GM21825 (cell line): ENCODE results near the gene CAVIN4.

Experiments
- ATAC-seq: cut with Tn5 transposase; IDR thresholded peaks from one replicate; pipeline ENCODE4 v1.9.1; 2021; ENCODE audit warnings: mild to moderate bottlenecking, moderate library complexity; ENCODE audit not compliant: unreplicated experiment

Gene CAVIN4

DNA sequence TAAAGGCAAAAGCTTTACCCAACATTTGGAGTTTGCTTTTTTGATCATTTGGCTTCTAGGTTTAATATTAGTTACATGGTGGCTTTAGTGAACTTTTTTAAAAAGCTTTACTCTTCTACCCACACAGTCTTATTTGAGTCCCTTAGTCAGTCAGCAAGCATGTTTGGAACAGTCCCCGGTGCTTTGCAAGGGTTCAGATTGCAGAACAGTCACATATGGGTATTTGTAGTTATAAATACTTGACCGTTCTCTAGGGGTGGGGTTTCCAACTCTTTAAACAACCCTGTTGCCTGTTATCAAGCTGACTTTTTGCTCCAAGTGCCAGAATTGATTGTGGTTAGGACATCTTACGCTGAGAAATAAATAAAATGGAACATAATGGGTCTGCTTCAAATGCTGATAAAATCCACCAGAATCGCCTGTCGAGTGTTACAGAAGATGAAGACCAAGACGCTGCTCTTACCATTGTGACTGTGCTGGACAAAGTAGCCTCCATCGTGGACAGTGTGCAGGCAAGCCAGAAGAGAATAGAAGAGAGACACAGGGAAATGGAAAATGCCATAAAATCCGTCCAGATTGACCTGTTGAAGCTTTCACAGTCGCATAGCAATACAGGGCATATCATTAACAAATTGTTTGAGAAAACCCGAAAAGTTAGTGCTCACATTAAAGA lies at the start of gene CAVIN4:
Gene CAVIN4, plus strand, starts transcription at position 304 of the 673 bp plus-strand sequence. Its CDS starts 65 bp downstream, at position 369.
- ATAC-seq = no peak

DNA sequence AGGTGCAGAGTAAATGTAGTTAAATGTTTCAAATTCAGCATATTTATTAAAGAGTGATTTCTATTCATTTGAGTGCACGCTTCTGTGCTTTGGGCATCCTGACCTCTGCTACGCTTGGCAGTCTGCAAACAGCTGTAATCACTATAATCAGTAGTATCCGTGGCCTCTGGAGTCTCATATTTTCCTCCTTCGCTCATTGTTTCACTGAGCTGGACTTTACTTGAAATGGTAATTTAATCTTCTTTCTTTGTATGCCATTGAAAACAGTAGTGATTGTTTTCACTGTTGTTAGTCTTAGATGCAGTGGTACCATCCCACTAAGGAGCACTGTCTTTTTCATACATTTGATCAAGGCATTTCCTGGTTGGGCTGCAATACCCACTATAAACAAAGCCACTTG lies 43.5 kb upstream of the CAVIN4 start:
- no peak for ATAC-seq

DNA sequence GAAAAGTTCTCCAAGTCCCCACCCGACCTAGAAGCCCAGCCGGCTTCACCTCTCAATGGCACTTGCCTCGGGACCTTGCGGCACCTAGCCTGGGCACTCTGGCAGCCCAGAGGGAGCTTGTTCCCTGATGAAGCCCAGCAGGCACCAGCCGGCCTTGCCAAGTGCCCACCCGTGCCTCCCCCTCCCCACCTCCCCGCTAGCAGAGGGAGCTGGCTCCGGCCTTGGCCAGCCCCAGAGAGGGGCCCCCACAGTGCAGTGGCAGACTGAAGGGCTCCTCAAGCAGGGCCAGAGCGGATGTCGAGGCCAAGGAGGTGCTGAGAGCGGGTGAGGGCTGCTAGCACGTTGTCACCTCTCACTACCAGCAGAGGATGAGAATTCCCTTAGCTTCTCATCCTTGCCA lies 37.6 kb upstream of the CAVIN4 start:
- ATAC-seq = no peak

DNA sequence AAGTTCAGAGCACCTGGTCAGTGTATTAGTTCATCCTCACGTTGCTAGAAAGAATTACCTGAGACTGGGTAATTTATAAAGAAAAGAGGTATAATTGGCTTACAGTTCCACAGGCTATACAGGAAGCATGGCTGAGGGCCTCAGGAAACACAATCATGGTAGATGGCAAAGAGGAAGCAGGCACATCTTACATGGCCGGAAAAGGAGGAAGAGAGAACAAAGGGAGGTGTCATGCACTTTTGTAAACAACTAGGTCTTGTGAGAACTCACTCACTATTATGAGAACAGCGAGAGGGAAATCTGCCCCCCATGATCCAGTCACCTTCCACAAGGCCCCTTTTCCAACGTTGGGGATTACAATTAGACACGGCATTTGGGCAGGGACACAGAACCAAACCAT lies 28.8 kb upstream of the CAVIN4 start:
- no peak for ATAC-seq

GRCh38 chr9:100554935-100555401 lies 22.9 kb upstream of the CAVIN4 start:
- ATAC-seq = peak; percentile 57

GRCh38 chr9:100555471-100555870 lies 22.4 kb upstream of the CAVIN4 start:
- ATAC-seq = peak; percentile 61

DNA sequence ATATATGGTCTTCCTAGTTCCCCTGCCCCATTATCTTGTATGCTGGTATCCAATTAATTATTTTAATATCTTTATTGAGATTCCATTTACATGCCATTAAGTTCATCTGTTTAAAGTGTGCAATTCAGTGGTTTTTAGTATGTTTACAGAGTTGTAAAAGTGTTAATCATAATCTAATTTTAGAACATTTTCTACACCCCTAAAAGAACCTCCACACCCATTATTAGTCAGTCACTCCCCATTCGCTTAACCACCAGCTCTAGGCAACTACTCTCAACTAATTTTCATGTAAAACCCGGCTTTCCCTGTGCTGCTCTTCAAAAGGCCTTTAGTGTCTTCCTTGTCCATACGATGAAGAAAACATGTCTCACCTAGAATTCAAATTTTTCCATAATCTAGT lies 20.8 kb upstream of the CAVIN4 start:
- ATAC-seq = no peak

GRCh38 chr9:100561256-100561655 lies 16.6 kb upstream of the CAVIN4 start:
- no peak for ATAC-seq

GRCh38 chr9:100567856-100568255 lies 10.0 kb upstream of the CAVIN4 start:
- no peak for ATAC-seq

DNA sequence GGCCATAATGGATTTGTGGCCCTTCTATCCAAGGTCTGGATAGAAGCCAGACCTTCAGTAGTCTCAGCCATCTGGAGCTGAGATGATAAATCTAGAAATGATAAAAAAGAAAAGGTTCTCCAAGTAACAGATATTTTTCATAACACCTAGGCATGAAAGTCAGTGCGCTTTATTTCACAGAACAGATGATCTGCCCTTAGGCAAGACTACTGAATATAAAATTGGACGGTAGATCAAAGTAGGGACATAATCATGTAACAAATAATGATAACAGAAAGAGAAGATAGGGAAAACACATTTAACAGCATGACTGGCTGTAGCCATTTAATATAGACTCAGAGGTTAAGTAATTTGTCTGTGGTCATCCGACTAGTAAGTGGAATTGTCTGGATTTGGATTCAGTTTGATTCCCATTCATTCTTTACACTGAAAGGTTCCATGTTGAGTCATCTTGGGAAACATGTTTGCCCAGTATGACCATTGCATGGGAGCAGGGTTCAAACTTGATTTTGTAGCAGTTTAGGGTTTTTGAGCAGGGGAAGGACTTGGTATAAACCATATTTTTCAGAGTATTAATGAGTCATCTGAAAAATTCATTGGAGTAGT lies 4.1 kb upstream of the CAVIN4 start:
- ATAC-seq = no peak

- no peak for ATAC-seq
Measured at GRCh38 chr9:100575006-100575405, 2.9 kb upstream of the CAVIN4 start.

DNA sequence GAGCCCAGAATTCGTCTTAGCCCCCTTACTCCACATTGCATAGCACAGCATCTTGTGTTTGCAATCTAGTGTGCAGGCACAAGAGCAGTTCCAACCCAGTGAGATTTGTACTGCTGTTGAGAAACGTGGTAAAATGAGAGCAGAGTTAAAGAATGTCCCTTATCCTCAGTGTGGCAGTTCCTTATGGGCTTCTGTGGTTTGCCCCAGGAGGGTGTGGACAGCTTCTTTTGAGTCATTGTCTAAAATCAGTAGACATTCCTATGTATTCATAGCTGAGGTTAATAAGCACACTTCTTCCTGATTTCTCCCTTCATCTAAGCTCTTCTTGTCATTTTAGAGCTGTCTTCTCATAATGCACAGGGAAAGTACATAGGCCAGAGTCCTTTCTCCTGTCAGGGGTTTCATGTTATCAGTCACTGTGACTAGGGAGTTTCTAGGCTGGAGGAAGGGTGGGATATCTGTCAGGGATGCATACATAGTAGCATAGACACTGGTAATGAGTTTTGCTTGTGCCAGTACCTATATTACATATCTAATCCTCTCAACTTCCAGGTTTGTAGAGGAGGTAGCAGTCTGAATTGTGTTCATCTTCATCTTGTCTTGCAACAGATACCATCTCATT lies 2.0 kb upstream of the CAVIN4 start:
- ATAC-seq = no peak

GRCh38 chr9:100578610-100579009 lies 731 bp downstream of the CAVIN4 start:
- ATAC-seq = no peak

GRCh38 chr9:100579665-100580064 lies 1.8 kb downstream of the CAVIN4 start:
- no peak for ATAC-seq

DNA sequence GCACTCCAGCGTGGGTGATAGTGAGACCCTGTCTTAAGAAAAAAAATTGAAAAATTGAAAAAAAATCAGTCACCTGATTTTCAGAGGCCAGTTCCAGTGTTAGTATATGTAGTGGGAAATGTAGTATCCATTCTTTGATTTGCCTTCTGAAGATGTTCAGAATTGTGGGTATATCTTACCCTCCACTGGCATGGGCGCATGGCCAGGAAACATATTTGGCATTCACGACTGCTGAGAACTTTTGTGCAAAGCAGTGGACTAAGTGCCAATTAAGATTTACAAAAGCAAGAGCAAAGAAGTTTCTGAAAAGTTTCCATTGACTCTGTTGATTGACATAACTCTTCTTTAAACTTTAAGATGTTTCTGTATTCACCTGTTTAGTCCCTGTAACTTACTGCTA lies 2.4 kb downstream of the CAVIN4 start:
- ATAC-seq = no peak

- no peak for ATAC-seq
Measured at GRCh38 chr9:100581081-100581480, 3.2 kb downstream of the CAVIN4 start.

DNA sequence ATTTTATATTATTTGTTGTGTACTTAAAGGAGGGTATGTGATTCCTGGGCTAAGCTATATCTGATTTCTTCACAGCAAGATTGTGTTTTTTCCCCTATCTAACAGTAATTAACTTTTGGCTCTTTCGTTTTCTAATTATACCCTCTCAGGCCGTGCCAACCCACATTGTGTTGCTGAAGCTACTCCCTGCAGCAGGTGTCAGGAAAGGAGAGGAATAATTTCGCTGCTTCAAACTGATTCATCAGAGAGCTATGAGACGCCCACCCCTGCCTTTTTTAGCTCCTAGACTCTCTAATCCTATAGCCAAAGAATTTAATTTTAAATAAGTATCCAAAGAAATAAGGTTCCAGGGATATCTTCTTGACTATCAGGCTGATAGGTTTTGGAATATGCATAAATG lies 3.8 kb downstream of the CAVIN4 start:
- no peak for ATAC-seq

DNA sequence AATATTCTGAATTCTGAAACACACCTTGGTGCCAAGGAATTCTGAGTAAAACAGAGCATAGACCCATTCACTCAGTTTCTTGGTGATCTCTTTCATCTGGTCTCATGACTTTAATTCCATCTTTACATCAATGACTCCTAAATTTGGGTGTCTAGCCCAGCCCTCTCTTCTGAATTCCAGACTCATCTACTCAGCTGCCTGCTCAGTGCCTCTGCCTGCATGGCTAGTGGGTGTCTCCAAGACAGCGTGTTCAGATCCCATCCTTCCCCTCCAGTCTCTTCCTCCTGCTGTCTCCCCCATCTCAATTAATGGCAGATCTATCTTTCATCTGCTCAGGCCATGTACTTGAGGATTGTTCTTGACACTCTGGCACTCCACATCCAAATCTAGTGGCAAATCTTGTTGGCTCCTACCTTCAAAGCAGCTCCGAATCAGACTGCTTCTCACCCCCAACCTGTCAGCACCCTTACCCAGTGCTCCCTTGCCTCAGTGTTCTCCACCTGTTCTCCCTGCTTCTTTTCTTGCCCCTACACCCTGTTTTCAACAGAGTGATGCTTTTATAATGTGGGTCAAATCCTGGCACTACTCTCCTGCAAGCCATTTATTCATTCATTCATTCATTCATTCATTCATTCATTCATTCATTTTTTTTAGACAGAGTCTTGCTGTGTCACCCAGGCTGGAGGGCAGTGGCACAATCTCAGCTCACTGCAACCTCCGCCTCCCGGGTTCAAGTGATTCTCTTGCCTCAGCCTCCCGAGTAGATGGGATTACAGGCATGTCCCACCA lies 5.3 kb downstream of the CAVIN4 start:
- no peak for ATAC-seq

- ATAC-seq = no peak
Measured at GRCh38 chr9:100584951-100585350, 7.1 kb downstream of the CAVIN4 start.

GRCh38 chr9:100586093-100586492 lies 8.2 kb downstream of the CAVIN4 start:
- ATAC-seq = no peak

DNA sequence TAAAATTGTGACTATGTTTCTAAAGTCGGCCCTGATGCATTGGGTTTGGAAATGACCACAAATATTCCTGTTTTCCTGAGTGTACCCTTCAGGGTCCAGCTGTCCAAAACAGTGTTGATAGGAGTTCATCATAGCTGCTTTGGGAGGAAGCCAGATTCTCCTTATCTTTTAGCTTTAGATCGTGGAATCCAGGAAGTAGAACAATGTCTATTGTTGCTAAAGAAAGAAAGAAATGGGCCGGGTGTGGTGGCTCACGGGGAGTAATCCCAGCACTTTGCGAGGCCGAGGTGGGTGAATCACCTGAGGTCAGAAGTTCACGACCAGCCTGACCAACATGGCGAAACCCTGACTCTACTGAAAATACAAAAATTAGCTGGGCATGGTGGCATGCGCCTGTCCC lies 9.5 kb downstream of the CAVIN4 start:
- no peak for ATAC-seq
